ENCODE results near the gene CMPK2. TPM values are rescaled to one million over a fixed set of nuclear protein-coding genes. Genes with fewer than 3 reads are reported as not detected.

CMPK2 gene
- total and polyA plus RNA-seq, 4 donors, result 5.7 to 14.8 (median 11.2) TPM

GRCh38 chr2:6814869-6815268 is 50.8 kb downstream of the CMPK2 start:
- no peak overlapping the region for H3K9ac ChIP-seq (ENCODE audit: insufficient read depth in 1 of 2, low read length in 2 of 2)
- ATAC-seq (ENCODE audit: insufficient read depth, low FRiP score), result no peak
- H3K4me3 ChIP-seq, result no peak overlapping the region
- no peak for DNase-seq
- H3K27ac ChIP-seq (ENCODE audit: low read depth in 1 of 2, low read length in 1 of 2), result no peak overlapping the region
- WGBS, 2 donors, result 96 to 97% methylated on average over 5 of the region's 5 CpGs
- no peak for TF ChIP-seq CTCF (IDR thresholded peaks at IDR 0.05; ENCODE audit: control extremely low read depth, extremely low read depth)
- H3K27me3 ChIP-seq (ENCODE audit: control insufficient read depth in 3 of 3, insufficient read depth in 3 of 3, low read length in 2 of 3), result peaks cover 0 to 3% (median 0%) of the 10 kb centered on the region in 3 donors
- no peaks in the 10 kb centered on the region for H3K9me3 ChIP-seq (ENCODE audit: control insufficient read depth in 4 of 4, insufficient read depth in 3 of 4, low read length in 3 of 4)
- no peaks in the 10 kb centered on the region for H3K36me3 ChIP-seq (ENCODE audit: control insufficient read depth in 4 of 4, insufficient read depth in 4 of 4, low read length in 4 of 4)
- H3K4me1 ChIP-seq (ENCODE audit: control insufficient read depth in 5 of 5, insufficient read depth in 5 of 5, low read length in 5 of 5), result peaks cover 0 to 11% (median 4%) of the 10 kb centered on the region in 5 donors

GRCh38 chr2:6814312-6814711 is 51.4 kb downstream of the CMPK2 start:
- ATAC-seq (ENCODE audit: insufficient read depth, low FRiP score), result no peak

GRCh38 chr2:6813573-6813972 is 52.1 kb downstream of the CMPK2 start:
- H3K4me3 ChIP-seq, result no peak overlapping the region
- peaks cover 0 to 11% (median 4%) of the 10 kb centered on the region in 5 donors for H3K4me1 ChIP-seq (ENCODE audit: control insufficient read depth in 5 of 5, insufficient read depth in 5 of 5, low read length in 5 of 5)
- no peak for TF ChIP-seq CTCF (IDR thresholded peaks at IDR 0.05; ENCODE audit: control extremely low read depth, extremely low read depth)
- no peak overlapping the region for H3K27ac ChIP-seq (ENCODE audit: low read depth in 1 of 2, low read length in 1 of 2)
- no peaks in the 10 kb centered on the region for H3K27me3 ChIP-seq (ENCODE audit: control insufficient read depth in 3 of 3, insufficient read depth in 3 of 3, low read length in 2 of 3)
- WGBS, 2 donors, result 95 to 97% methylated on average over 2 of the region's 2 CpGs
- DNase-seq, result no peak
- no peaks in the 10 kb centered on the region for H3K9me3 ChIP-seq (ENCODE audit: control insufficient read depth in 4 of 4, insufficient read depth in 3 of 4, low read length in 3 of 4)
- no peak for ATAC-seq (ENCODE audit: insufficient read depth, low FRiP score)
- H3K9ac ChIP-seq (ENCODE audit: insufficient read depth in 1 of 2, low read length in 2 of 2), result no peak overlapping the region
- no peaks in the 10 kb centered on the region for H3K36me3 ChIP-seq (ENCODE audit: control insufficient read depth in 4 of 4, insufficient read depth in 4 of 4, low read length in 4 of 4)

More at GRCh38 chr2:6814312-6814711, 51.4 kb downstream of the CMPK2 start:
- 88 to 92% methylated on average over 10 of the region's 10 CpGs for WGBS, 2 donors
- Histone ChIP-seq H3K36me3 (ENCODE audit: control insufficient read depth in 4 of 4, insufficient read depth in 4 of 4, low read length in 4 of 4) (no peaks in the 10 kb centered on the region), H3K9ac (ENCODE audit: insufficient read depth in 1 of 2, low read length in 2 of 2) (no peak overlapping the region), H3K4me1 (ENCODE audit: control insufficient read depth in 5 of 5, insufficient read depth in 5 of 5, low read length in 5 of 5) (peaks cover 0 to 11% (median 4%) of the 10 kb centered on the region in 5 donors), H3K9me3 (ENCODE audit: control insufficient read depth in 4 of 4, insufficient read depth in 3 of 4, low read length in 3 of 4) (no peaks in the 10 kb centered on the region), H3K27ac (ENCODE audit: low read depth in 1 of 2, low read length in 1 of 2) (no peak overlapping the region), H3K27me3 (ENCODE audit: control insufficient read depth in 3 of 3, insufficient read depth in 3 of 3, low read length in 2 of 3) (peaks cover 0 to 1% (median 0%) of the 10 kb centered on the region in 3 donors), H3K4me3 (no peak overlapping the region)
- no peak for DNase-seq
- TF ChIP-seq CTCF (IDR thresholded peaks at IDR 0.05; ENCODE audit: control extremely low read depth, extremely low read depth), result no peak
